GM12892 (cell line): Measurements from ENCODE around the gene POLR2L.

Source experiments
- POLR2A ChIP-seq: IDR thresholded peaks from 2 replicates; pipeline ENCODE4 v1.6.1; 2011; ENCODE audit warnings: low read depth, low read length, control low read depth
- POLR2AphosphoS5 ChIP-seq: IDR thresholded peaks from 2 replicates; pipeline ENCODE4 v1.6.1; 2011; ENCODE audit warnings: low read depth, low read length, control low read depth
- TAF1 ChIP-seq: IDR thresholded peaks from 2 replicates; pipeline ENCODE4 v1.6.1; 2011; ENCODE audit warnings: low read depth, mild to moderate bottlenecking, control low read depth, low read length, borderline replicate concordance

DNA sequence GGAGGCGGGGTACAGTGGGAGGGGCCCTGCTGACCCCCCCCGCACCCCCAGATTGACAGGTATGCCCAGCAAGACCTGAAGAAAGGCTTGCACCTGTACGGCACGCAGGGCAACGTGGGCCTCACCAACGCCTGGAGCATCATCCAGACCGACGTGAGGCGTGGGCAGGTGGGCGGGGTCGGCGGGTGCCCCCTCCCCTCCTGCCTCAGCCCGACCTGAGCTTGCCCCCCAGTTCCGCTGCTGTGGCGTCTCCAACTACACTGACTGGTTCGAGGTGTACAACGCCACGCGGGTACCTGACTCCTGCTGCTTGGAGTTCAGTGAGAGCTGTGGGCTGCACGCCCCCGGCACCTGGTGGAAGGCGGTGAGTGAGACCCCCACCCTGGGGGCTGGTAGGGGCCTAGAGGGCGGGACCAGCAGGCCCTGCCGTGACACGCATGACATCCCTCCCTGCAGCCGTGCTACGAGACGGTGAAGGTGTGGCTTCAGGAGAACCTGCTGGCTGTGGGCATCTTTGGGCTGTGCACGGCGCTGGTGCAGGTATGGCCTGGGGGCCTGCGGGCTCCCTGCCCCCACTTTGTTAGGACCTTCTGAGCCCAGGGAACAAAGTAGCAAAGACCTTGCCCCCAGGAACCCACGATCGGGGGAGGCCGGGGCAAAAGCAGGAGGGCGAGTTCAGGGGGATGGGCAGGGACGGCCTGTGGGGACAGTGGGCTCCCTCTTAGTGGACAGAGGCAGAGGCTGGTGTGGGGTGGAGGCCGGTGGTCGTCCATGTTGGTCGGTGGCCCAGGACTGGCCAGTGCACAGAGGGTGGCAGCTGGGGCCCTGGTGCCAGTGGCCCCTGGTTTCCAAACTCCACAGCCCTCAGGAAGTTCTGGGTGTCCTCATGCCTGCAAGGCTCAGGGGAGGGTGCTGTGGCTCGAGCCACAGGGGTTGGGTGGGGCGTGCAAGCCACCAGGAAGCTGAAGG is 23.4 kb upstream of the POLR2L start:
- TF ChIP-seq POLR2AphosphoS5 (no peak), POLR2A (no peak), TAF1 (no peak)
